Type B pancreatic cell (in vitro differentiated cells): ENCODE results near the gene JUND. TPM values are rescaled to one million over a fixed set of nuclear protein-coding genes. Genes with fewer than 3 reads are reported as not detected.

Source experiments
- DNase-seq: peaks from one replicate; pipeline ENCODE4 v3.0.0; 2021; ENCODE audit warnings: mixed read lengths; ENCODE audit not compliant: unreplicated experiment; ENCODE audit errors: extremely low spot score
- H3K27ac Mint-ChIP-seq: 2 replicates; pipeline ENCODE4 v1.8.0; 2021; ENCODE audit warnings: mild to moderate bottlenecking, mixed read lengths
- H3K27me3 Mint-ChIP-seq: 2 replicates; pipeline ENCODE4 v1.8.0; 2021; ENCODE audit warnings: mixed read lengths
- H3K36me3 Mint-ChIP-seq: 2 replicates; pipeline ENCODE4 v1.8.0; 2021; ENCODE audit warnings: mixed read lengths
- H3K4me1 Mint-ChIP-seq: one replicate; pipeline ENCODE4 v1.8.0; 2021; ENCODE audit warnings: mixed read lengths; ENCODE audit not compliant: unreplicated experiment
- H3K4me3 Mint-ChIP-seq: 2 replicates; pipeline ENCODE4 v1.8.0; 2021; ENCODE audit warnings: mild to moderate bottlenecking, mixed read lengths
- H3K9me3 Mint-ChIP-seq: 2 replicates; pipeline ENCODE4 v1.8.0; 2021; ENCODE audit warnings: mixed read lengths
- total RNA-seq: library from RNA; stranded (reverse); gene quantifications from 2 replicates; pipeline ENCODE4 v1.2.1, GENCODE V29; 2021; ENCODE audit warnings: low replicate concordance
- TF ChIP-seq, protein P1 (sequence below): fragments of 200-600 bp; sonication (generic); conservative IDR thresholded peaks from 2 replicates; pipeline ENCODE4 v1.5.0; 2021; ENCODE audit warnings: antibody characterized with exemption, mild to moderate bottlenecking

The JUND gene
- total RNA-seq, 1 donor from 2014 or later = 126 TPM

DNA sequence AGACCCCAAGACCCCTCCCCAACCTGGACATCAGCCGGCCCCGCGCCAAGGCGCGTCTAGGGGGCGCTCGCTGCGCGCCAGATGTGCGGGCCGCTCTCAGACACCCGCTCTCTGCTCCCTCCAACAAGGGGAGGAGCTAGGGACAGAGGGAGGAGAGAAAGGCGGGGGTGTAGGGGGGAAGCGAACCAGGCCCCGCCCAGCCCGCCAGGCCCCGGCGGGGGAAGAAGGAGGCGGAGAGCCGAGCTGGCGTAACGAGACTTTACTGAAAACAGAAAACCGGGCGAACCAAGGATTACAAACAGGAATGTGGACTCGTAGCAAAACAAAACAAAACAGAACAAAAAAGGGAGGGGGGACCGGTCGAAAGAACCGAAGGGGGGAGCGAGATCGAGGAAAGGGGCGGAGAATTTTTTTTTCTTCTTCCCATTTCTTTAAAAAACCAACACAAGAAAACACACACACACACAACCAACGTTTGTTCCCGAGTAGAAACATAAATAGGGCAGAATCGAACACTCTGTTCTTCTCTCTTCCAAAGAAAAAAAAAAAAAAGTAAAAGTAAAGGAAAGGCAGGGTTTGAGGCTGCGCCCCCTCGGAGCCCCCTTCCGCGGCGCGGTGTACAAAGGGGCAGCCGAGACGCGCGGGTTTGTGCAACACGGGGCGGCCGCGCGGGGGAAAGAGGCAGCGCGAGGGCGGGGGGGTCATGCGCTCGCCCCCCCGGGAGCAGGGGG lies 1.7 kb downstream of the JUND start:
- Mint-ChIP-seq H3K27ac (peak overlapping the region; percentile 99), H3K4me1 (peaks cover 16% of the 10 kb centered on the region), H3K9me3 (no peaks in the 10 kb centered on the region), H3K36me3 (peaks cover 8% of the 10 kb centered on the region), H3K27me3 (peaks cover 6% of the 10 kb centered on the region), H3K4me3 (peak overlapping the region; percentile 95)
- TF ChIP-seq, protein P1, sequence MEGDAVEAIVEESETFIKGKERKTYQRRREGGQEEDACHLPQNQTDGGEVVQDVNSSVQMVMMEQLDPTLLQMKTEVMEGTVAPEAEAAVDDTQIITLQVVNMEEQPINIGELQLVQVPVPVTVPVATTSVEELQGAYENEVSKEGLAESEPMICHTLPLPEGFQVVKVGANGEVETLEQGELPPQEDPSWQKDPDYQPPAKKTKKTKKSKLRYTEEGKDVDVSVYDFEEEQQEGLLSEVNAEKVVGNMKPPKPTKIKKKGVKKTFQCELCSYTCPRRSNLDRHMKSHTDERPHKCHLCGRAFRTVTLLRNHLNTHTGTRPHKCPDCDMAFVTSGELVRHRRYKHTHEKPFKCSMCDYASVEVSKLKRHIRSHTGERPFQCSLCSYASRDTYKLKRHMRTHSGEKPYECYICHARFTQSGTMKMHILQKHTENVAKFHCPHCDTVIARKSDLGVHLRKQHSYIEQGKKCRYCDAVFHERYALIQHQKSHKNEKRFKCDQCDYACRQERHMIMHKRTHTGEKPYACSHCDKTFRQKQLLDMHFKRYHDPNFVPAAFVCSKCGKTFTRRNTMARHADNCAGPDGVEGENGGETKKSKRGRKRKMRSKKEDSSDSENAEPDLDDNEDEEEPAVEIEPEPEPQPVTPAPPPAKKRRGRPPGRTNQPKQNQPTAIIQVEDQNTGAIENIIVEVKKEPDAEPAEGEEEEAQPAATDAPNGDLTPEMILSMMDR = peak; percentile 95
- peak; percentile 96 for DNase-seq

DNA sequence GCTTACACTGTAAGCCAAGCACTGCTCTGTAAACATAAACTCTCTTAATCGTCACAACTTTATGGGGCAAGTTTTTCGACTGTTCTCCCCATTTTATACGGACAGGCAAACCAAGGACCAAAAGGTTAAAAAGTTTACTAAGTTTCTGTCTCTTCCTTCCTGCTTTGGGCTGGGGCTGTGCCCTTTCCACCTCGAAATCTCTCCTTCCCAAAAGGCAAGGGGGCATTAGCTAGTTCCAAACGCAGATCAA lies 2.2 kb downstream of the JUND start:
- Mint-ChIP-seq H3K4me3 (peak overlapping the region; percentile 95), H3K27ac (peak overlapping the region; percentile 99), H3K27me3 (peaks cover 6% of the 10 kb centered on the region), H3K9me3 (no peaks in the 10 kb centered on the region), H3K36me3 (peaks cover 8% of the 10 kb centered on the region), H3K4me1 (peaks cover 13% of the 10 kb centered on the region)
- TF ChIP-seq, protein P1 = no peak
- no peak for DNase-seq

DNA sequence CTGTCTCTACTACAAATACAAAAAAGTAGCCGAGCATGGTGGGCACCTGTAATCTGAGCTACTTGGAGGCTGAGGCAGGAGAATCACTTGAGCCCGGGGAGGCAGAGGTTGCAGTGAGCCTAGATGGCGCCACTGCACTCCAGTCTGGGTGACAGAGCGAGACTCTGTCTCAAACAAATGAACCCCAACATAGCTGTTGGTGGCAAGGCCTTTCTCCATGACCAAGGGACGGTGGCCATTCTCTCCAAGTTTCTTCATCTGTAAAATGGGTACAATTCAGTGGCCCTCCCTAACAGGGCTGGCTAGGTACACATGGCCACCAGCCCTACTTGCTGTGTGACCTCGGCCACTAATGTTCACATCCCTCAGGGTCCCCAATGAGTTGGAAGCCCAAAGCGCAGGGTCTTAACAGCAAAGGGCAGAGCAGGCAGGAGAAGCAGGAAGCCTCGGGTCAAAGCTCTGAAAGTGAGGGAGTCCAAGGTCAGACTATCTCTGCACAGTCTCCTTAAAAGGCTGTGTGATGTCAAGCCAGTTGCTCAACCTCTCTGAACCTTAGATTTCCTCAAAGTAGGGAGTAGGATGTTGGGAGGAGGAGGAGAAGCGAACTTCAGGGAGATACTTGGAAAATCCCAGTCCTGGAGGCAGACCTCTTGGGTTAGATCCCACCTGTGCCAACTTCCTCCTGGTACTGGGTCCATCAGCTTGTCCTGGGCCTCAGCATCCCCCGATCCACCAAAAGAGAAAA lies 2.7 kb downstream of the JUND start:
- H3K9me3 Mint-ChIP-seq = no peaks in the 10 kb centered on the region
- TF ChIP-seq, protein P1 = no peak
- DNase-seq = no peak
- H3K4me3 Mint-ChIP-seq = peak overlapping the region; percentile 95
- H3K36me3 Mint-ChIP-seq = peaks cover 8% of the 10 kb centered on the region
- peaks cover 6% of the 10 kb centered on the region for H3K27me3 Mint-ChIP-seq
- H3K27ac Mint-ChIP-seq = peak overlapping the region; percentile 99
- H3K4me1 Mint-ChIP-seq = peaks cover 13% of the 10 kb centered on the region

- no peak overlapping the region for H3K4me3 Mint-ChIP-seq
- no peak for DNase-seq
- H3K36me3 Mint-ChIP-seq = peaks cover 8% of the 10 kb centered on the region
- H3K27ac Mint-ChIP-seq = peak overlapping the region; percentile 82
- TF ChIP-seq, protein P1 = no peak
- peaks cover 5% of the 10 kb centered on the region for H3K4me1 Mint-ChIP-seq
- H3K9me3 Mint-ChIP-seq = no peaks in the 10 kb centered on the region
- peaks cover 4% of the 10 kb centered on the region for H3K27me3 Mint-ChIP-seq
These were observed 6.6 kb downstream of the JUND start for GRCh38 chr19:18274781-18275356.

DNA sequence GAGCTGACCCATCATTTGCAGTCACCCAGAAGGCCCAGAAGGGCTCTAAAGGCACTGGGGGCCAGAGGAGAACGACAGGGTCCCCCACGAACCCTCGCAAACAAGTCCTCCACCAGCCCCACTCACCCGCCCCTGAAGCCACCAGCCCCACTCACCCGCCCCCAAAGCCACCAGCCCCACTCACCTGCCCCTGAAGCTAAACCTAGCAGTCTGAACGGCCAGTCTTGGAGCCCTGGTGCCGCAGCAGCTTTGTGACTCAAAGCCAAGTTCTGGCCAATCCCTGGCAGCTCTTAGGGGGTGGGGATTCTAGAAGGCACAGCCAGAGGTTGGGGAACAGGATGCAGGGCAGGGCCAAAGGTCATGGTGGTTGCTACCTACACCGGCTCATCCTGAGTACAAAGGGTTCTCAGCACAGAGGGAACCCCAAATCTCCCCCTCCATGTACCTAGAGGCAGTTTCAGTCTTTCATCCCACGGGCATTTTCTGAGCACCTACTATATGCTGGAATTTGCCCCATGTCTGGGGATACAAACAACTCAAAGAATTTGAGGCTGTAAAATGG lies 7.1 kb downstream of the JUND start, which contains the start of gene IQCN:
Gene IQCN, minus strand, starts transcription at position 234 of the 562 bp plus-strand sequence. CDS start 4,974 bp downstream, outside the sequence.
- no peak within 1 kb of the TSS for H3K4me3 Mint-ChIP-seq
- H3K27ac Mint-ChIP-seq = peak within 1 kb of the TSS; percentile 82
- TF ChIP-seq, protein P1 = no peak
- no peak for DNase-seq
- H3K4me1 Mint-ChIP-seq = peaks cover 2% of the 10 kb centered on the region
- no peaks in the 10 kb centered on the region for H3K27me3 Mint-ChIP-seq
- H3K36me3 Mint-ChIP-seq = peaks cover 2% of the 10 kb centered on the region
- no peaks in the 10 kb centered on the region for H3K9me3 Mint-ChIP-seq
